Epithelial cell of proximal tubule (primary cell): ENCODE results near the gene TSEN34. TPM values are rescaled to one million over a fixed set of nuclear protein-coding genes. Genes with fewer than 3 reads are reported as not detected.

Experiments
- DNase-seq: peaks from one replicate; pipeline ENCODE4 v3.0.0-alpha.2; 2011; ENCODE audit warnings: low read depth
- H3K4me3 ChIP-seq: 2 replicates; pipeline ENCODE4 v1.5.1; 2011; ENCODE audit warnings: low read depth, mild to moderate bottlenecking, low read length
- CTCF ChIP-seq: conservative IDR thresholded peaks from 2 replicates; pipeline ENCODE4 v1.5.1; 2012; ENCODE audit warnings: low read depth, mild to moderate bottlenecking, low read length
- total RNA-seq: library from RNA; depleted of rRNA; stranded (reverse); fragments of >200 nt; gene quantifications from 2 replicates; pipeline ENCODE4 v1.2.3, GENCODE V29; 2015

Gene TSEN34
- 154 and 174 TPM in 2 replicates for total RNA-seq

- DNase-seq = no peak
Observed at GRCh38 chr19:54191011-54191810, at the start of gene TSEN34. TSEN34 (plus strand) TSS chr19:54191308; CDS start chr19:54191365, 57 bp downstream.

GRCh38 chr19:54141356-54141755, 49.8 kb upstream of the TSEN34 start:
- no peak for DNase-seq
- no peak for TF ChIP-seq CTCF
- no peak overlapping the region for H3K4me3 ChIP-seq

More at GRCh38 chr19:54191011-54191810, at the start of gene TSEN34:
- no peak for TF ChIP-seq CTCF
- peak within 1 kb of the TSS; percentile 87 for H3K4me3 ChIP-seq

GRCh38 chr19:54142166-54142780, 48.8 kb upstream of the TSEN34 start:
- no peak overlapping the region for H3K4me3 ChIP-seq
- TF ChIP-seq CTCF = no peak
- DNase-seq = no peak

- no peak overlapping the region for H3K4me3 ChIP-seq
- no peak for DNase-seq
- TF ChIP-seq CTCF = no peak
Observed at GRCh38 chr19:54145541-54146158, 45.5 kb upstream of the TSEN34 start.

GRCh38 chr19:54147676-54148075, 43.4 kb upstream of the TSEN34 start:
- H3K4me3 ChIP-seq = no peak overlapping the region
- TF ChIP-seq CTCF = no peak
- DNase-seq = no peak

GRCh38 chr19:54148158-54148557, 43.0 kb upstream of the TSEN34 start:
- no peak overlapping the region for H3K4me3 ChIP-seq
- no peak for DNase-seq
- no peak for TF ChIP-seq CTCF
